ENCODE results near the gene LRRC46. TPM values are rescaled to one million over a fixed set of nuclear protein-coding genes. Genes with fewer than 3 reads are reported as not detected.

Gene LRRC46
- total and polyA plus RNA-seq, 9 of the 15 experiments (the other 6 are each of a cell fraction or from before 2014, with no cell fraction given): 0.39 to 1.4 (median 0.53) TPM; not detected in 1

DNA sequence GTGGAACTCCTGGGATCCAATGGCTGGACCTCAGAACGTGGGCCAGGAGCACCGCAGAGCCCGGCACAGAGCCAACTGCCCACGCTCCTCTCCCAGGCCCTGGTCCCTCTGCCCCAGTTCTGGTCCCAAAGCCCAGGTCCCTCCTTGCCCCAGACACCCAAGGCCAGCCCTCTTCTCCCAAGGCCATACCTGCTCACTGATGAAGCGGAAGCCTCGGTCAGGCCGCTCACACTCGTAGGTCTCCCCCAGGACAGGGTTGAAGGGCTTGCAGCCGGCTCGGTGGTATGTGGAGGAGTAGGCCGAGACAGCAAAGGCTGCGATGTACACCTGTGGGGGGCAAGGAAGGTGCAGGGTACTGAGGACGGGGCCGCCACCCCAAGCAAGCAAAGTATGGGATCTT is 18.4 kb upstream of the LRRC46 start:
- no peak overlapping the region for H3K27ac ChIP-seq (ENCODE audit: extremely low read depth, low read depth, low read length)
- peaks cover 22 to 39% of the 10 kb centered on the region in 2 experiments for H3K4me1 ChIP-seq (replicated peaks in 1 of 2; ENCODE audit: control insufficient read depth in 2 of 2, insufficient read depth in 2 of 2, low read length in 2 of 2)
- intact Hi-C loops (cut with micrococcal nuclease) (no loop called here), in situ Hi-C loops (cut with MboI) (no loop called here)
- BruUV-seq (replicated peaks): no TSS peak
- no peak overlapping the region for H2AFZ ChIP-seq (ENCODE audit: low read depth, low read length)
- H3K4me2 ChIP-seq (ENCODE audit: insufficient read depth, low read length): no peak overlapping the region
- DNase-seq (ENCODE audit: extremely low read depth in 1 of 4, low spot score in 3 of 4): no peak
- 89% methylated on average over 10 of the region's 14 CpGs for WGBS (ENCODE audit: insufficient coverage, low coverage, missing lambda C conversion rate)
- H3K9ac ChIP-seq (ENCODE audit: insufficient read depth in 1 of 2, low read depth in 2 of 2, low read length in 2 of 2): no peak overlapping the region
- ChIA-PET POLR2A (interaction anchor here (0.6 to 0.9 kb wide), 2 partner anchors 15 to 18 kb away, joined by 3 to 4 read pairs; partner anchors contain the start of genes LRRC46 and MRPL10), CTCF (ENCODE audit: low intra/inter-chr PET ratio) (no interaction called here)
- no peaks in the 10 kb centered on the region for H4K20me1 ChIP-seq (replicated peaks; ENCODE audit: control insufficient read depth, insufficient read depth, low read length)
- H3K27me3 ChIP-seq (ENCODE audit: control insufficient read depth in 2 of 2, insufficient read depth in 2 of 2, low read length in 2 of 2): no peaks in the 10 kb centered on the region
- H3K9me1 ChIP-seq (ENCODE audit: control insufficient read depth, insufficient read depth, low read length): peaks cover 6% of the 10 kb centered on the region
- FAIRE-seq: no peak
- H3K9me3 ChIP-seq (replicated peaks; ENCODE audit: control insufficient read depth, insufficient read depth, low read depth, low read length): no peaks in the 10 kb centered on the region
- peaks cover 48% of the 10 kb centered on the region; the same call in 2 of the 3 replicates for H3K36me3 ChIP-seq (ENCODE audit: control insufficient read depth, insufficient read depth, low read length)
- no peaks in the 10 kb centered on the region for H3K79me2 ChIP-seq (ENCODE audit: control insufficient read depth, insufficient read depth, low read length)
- no peak for ATAC-seq
- no peak overlapping the region for H3K4me3 ChIP-seq
- TF ChIP-seq, protein P1, sequence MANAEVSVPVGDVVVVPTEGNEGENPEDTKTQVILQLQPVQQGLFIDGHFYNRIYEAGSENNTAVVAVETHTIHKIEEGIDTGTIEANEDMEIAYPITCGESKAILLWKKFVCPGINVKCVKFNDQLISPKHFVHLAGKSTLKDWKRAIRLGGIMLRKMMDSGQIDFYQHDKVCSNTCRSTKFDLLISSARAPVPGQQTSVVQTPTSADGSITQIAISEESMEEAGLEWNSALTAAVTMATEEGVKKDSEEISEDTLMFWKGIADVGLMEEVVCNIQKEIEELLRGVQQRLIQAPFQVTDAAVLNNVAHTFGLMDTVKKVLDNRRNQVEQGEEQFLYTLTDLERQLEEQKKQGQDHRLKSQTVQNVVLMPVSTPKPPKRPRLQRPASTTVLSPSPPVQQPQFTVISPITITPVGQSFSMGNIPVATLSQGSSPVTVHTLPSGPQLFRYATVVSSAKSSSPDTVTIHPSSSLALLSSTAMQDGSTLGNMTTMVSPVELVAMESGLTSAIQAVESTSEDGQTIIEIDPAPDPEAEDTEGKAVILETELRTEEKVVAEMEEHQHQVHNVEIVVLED (CRISPR knock-in tag; IDR thresholded peaks at IDR 0.05): no peak
- TF ChIP-seq, protein P2, sequence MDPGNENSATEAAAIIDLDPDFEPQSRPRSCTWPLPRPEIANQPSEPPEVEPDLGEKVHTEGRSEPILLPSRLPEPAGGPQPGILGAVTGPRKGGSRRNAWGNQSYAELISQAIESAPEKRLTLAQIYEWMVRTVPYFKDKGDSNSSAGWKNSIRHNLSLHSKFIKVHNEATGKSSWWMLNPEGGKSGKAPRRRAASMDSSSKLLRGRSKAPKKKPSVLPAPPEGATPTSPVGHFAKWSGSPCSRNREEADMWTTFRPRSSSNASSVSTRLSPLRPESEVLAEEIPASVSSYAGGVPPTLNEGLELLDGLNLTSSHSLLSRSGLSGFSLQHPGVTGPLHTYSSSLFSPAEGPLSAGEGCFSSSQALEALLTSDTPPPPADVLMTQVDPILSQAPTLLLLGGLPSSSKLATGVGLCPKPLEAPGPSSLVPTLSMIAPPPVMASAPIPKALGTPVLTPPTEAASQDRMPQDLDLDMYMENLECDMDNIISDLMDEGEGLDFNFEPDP (CRISPR knock-in tag; IDR thresholded peaks at IDR 0.05): no peak
- TF ChIP-seq, protein P3, sequence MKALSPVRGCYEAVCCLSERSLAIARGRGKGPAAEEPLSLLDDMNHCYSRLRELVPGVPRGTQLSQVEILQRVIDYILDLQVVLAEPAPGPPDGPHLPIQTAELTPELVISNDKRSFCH (CRISPR knock-in tag; IDR thresholded peaks at IDR 0.05): no peak
- TF ChIP-seq, protein P3 (tag; IDR thresholded peaks at IDR 0.05): no peak
- TF ChIP-seq GTF2E2 (tag; IDR thresholded peaks at IDR 0.05): no peak
- no peak for TF ChIP-seq EP400 (IDR thresholded peaks at IDR 0.05)
- TF ChIP-seq NR2C2 (CRISPR knock-in tag; IDR thresholded peaks at IDR 0.05): no peak
- no peak for TF ChIP-seq NR2C2 (tag; IDR thresholded peaks at IDR 0.05)
- no peak for TF ChIP-seq TEAD2 (tag; IDR thresholded peaks at IDR 0.05)
- TF ChIP-seq CHD4 (IDR thresholded peaks at IDR 0.05; ENCODE audit: insufficient read depth, insufficient replicate concordance, low read depth, low read length, poor library complexity, severe bottlenecking): no peak
- TF ChIP-seq ZNF699 (CRISPR knock-in tag; IDR thresholded peaks at IDR 0.05; ENCODE audit: insufficient replicate concordance): no peak
- no peak for TF ChIP-seq FOXA3 (CRISPR knock-in tag; conservative IDR thresholded peaks at IDR 0.05 in 1 of 2, IDR thresholded peaks at IDR 0.05 in 1 of 2)
- TF ChIP-seq RUNX1 (IDR thresholded peaks at IDR 0.05; ENCODE audit: low read depth): no peak
- TF ChIP-seq HMG20B (CRISPR knock-in tag; IDR thresholded peaks at IDR 0.05): no peak
- no peak for TF ChIP-seq THRAP3 (IDR thresholded peaks at IDR 0.05; ENCODE audit: borderline replicate concordance)
- no peak for TF ChIP-seq SMARCE1 (IDR thresholded peaks at IDR 0.05)
- TF ChIP-seq BHLHE40 (IDR thresholded peaks at IDR 0.05; ENCODE audit: low read length): no peak
- no peak for TF ChIP-seq SREBF1 (IDR thresholded peaks at IDR 0.05; ENCODE audit: borderline replicate concordance, low read depth, low read length)
